GM18505 (cell line): ENCODE measurements around the gene SNAP25.

ENCODE experiments used
- ATAC-seq: cut with Tn5 transposase; IDR thresholded peaks from one replicate; pipeline ENCODE4 v1.9.1; 2021; ENCODE audit not compliant: unreplicated experiment
- POLR2A ChIP-seq: IDR thresholded peaks from 4 replicates; pipeline ENCODE4 v1.6.1; 2011; ENCODE audit warnings: borderline replicate concordance; ENCODE audit not compliant: insufficient read depth, insufficient read length; ENCODE audit errors: extremely low read depth

SNAP25 gene

DNA sequence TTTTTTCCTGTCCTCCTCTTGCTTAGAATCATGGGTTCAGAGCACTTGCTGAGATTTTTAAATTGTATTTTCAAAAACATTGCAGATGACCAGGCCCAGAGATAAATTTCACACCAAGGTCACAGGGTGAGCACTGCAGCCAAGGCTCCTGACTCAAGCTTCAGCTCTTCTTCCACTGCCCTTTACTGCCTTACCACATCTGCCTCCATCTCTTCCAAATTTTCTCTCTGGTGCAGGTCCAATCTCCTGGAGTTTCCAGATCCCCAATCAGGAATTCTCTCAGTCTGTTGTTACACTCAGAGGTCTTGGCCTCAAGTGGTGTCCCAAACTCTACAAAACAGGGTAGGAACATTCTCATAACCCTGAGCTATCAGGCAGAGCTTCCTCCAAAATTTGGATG lies 12.7 kb downstream of the SNAP25 start:
- no peak for ATAC-seq
- no peak for TF ChIP-seq POLR2A

- no peak for TF ChIP-seq POLR2A
- no peak for ATAC-seq
Observed at GRCh38 chr20:10236540-10237533, 18.2 kb downstream of the SNAP25 start.

DNA sequence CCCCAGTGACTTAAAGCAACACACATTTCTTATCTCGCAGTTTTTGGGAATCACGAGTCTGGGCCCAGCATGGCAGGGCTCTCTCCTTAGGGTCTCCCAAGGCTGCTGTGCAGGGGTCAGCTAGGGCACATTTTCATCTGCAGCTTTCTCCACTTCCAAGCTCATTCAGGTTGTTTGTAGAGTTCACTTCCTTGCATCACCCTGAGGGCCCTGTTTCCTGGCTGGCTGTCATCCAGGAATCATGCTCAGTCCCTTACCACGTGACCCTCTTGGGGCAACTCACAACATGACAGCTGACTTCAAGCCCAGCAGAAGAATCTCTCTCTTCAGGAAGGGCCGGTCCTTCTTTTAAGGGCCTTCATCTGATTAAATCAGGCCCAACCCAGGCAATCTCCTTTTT lies 21.3 kb downstream of the SNAP25 start:
- TF ChIP-seq POLR2A, result no peak
- ATAC-seq, result no peak

- ATAC-seq, result no peak
- TF ChIP-seq POLR2A, result no peak
Observed at GRCh38 chr20:10240655-10241054, 22.0 kb downstream of the SNAP25 start.

DNA sequence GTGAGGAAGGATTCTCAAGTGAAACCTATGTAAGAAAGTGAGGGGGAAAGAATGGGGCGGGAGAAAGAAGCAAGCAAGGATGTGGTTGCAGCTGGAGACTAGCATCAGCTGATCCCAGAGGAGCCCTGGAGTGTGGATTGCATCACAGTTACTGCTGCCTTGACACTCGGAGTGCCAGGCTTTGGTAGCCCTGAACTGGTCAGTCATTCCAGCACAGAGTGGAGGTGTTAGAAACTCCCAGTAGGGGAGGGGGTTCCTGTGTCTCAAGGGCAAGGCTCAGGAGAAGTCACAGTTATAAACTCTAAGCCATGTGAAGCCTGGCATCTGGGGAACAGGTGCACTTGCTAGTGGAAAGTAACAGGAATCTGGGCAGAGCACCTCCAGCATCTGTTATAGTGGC lies 23.5 kb downstream of the SNAP25 start:
- TF ChIP-seq POLR2A, result no peak
- ATAC-seq, result no peak

GRCh38 chr20:10247440-10247839 lies 28.8 kb downstream of the SNAP25 start:
- ATAC-seq, result no peak
- TF ChIP-seq POLR2A, result no peak

- no peak for ATAC-seq
- no peak for TF ChIP-seq POLR2A
Observed at GRCh38 chr20:10249048-10249770, 30.6 kb downstream of the SNAP25 start.

- no peak for TF ChIP-seq POLR2A
- no peak for ATAC-seq
Observed at GRCh38 chr20:10249822-10250221, 31.2 kb downstream of the SNAP25 start.

- no peak for ATAC-seq
Observed at GRCh38 chr20:10250902-10251301, 32.3 kb downstream of the SNAP25 start.

DNA sequence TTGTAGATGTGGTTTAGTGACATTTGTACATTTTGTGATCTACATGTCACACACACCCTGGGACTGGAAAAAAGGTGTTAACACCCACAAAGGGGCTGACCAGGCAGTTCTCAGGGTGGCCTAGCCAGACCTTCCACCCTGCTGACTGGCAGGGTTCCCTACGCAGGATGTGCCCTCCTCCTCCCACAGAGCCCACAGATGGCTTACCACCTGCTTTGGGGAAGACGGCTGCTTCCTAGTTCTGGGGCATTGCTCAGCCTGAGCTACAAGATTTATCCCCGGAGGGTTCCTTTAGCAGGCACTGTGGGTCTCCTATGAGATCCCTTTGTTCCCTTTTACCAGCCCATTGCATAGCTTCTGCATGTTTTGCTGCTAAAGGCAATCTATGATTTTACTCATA lies 35.1 kb downstream of the SNAP25 start:
- TF ChIP-seq POLR2A, result no peak
- ATAC-seq, result no peak

More at GRCh38 chr20:10250902-10251301, 32.3 kb downstream of the SNAP25 start:
- TF ChIP-seq POLR2A, result no peak

GRCh38 chr20:10255846-10256245 lies 37.2 kb downstream of the SNAP25 start:
- ATAC-seq, result no peak
- TF ChIP-seq POLR2A, result no peak

DNA sequence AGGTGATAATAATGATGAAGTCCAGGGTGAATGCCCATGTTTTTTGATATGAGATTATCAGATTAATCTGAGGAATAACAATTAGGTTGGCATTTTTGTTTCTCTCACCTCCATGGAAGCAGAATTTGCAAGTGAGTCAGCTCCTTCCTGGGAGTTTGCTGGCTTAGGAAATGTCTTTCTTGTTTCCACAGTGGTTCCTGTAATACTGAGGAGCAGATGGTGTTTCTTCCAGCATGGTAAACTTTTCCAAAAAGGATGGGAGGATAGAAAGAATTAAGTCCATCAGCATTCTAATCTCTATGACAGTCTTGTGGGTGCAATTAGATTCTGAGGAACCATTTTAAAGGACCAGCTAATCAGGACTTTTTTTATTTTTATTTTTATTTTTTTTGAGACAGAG lies 40.5 kb downstream of the SNAP25 start:
- no peak for ATAC-seq
- TF ChIP-seq POLR2A, result no peak

GRCh38 chr20:10260316-10260715 lies 41.7 kb downstream of the SNAP25 start:
- ATAC-seq, result no peak

GRCh38 chr20:10261702-10262101 lies 43.1 kb downstream of the SNAP25 start:
- no peak for TF ChIP-seq POLR2A
- no peak for ATAC-seq

More at GRCh38 chr20:10260316-10260715, 41.7 kb downstream of the SNAP25 start:
- TF ChIP-seq POLR2A, result no peak
